HPDE6-E6E7 (cell line): ENCODE results near the gene PDF.
A peak's percentile ranks its signal among the peaks of the same experiment; 100 is the strongest.

Source experiments
- DNase-seq: peaks from one replicate; pipeline ENCODE4 v3.0.0; 2011; ENCODE audit warnings: missing footprints; ENCODE audit errors: extremely low spot score

The PDF gene

DNA sequence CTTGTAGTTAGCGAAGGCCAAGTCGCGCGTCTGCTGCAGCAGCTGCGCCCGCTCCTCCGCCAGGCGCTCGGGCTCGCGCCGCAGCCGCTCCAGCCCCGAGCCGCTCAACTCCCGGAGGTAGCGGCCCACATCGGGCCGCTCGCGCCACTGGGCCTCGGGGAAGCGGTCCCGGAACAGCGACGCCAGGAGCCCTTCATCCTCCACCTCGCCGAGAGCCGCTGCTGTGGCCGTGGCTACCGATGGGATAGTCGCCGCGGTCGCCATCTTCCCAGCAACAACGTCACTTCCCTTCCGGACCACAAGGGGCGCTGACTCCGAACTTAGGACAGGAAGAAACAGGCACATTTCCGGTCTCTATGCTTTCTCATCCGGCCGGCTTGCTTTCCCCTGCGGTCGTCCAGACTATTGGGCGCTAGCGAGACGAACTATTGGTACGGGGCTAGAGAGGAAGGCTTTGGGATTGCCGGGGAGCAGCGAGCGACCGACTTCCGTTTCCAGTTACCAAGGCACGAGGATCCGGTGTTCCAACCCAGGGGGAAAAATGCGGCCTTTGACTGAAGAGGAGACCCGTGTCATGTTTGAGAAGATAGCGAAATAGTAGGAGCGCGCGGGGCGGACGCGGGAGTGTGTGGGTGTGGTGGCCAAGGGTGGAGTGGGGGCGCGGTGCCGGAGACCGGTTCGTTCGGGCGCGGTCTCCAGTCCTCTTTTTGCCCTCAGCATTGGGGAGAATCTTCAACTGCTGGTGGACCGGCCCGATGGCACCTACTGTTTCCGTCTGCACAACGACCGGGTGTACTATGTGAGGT, 9.1 kb upstream of the PDF start, which contains the start of the genes COG8 and NIP7:
TSS of gene COG8 (minus strand) at position 276 of the 806 bp plus-strand sequence. CDS start at position 264, 12 bp downstream.
TSS of gene NIP7 (plus strand) at position 484 of the 806 bp plus-strand sequence. CDS start at position 542, 58 bp downstream.
- peak; percentile 98 for DNase-seq

DNA sequence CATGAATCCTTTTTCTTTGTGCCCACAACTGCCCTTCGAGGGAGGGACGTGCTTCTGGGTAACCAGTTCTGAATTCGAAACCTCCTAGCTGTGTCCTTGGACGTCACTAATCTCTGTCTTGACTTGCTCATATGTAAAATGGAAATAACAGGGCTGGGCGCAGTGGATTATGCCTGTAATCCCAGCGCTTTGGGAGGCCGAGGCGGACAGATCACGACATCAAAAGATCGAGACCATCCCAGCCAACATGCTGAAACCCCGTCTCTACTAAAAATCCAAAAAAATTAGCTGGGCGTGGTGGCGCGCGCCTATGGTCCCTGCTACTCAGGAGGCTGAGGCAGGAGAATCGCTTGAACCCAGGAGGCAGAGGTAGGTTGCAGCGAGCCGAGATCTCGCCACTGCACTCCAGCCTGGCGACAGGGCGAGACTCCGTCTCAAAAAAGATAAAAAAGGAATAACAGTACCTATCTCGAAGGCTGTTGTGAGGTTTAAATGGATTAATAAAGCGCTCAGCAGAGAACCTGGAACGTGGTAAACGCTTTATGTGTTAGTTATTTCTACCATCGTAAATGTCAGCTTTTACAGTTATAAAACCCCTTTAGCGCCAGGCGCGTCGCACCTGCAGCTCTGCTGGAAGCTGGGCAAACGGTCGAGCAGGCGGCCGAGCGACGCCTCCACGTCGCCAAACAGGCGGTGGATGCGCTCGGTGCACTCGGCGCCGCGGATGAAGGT, 8.3 kb upstream of the PDF start:
- DNase-seq = no peak

DNA sequence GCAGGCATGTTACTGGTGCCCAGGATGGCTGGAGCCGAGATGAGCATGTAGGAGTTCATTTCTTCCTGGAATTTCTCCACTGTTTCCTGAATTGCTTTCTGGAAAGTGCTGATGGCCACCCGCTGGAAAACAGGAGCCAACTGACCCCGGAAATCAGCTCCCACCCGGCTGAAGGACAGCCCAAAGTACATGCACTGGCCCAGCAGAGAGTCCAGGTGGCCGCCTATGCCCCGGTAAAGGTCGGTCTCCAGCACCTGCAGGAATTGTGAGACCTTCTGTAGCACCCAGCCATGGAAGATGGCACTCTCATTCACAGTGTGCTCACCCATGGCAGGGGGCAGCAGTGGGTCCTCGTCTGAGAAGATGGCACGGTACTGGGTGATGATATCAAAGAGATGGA, 4.3 kb upstream of the PDF start:
- DNase-seq = no peak

DNA sequence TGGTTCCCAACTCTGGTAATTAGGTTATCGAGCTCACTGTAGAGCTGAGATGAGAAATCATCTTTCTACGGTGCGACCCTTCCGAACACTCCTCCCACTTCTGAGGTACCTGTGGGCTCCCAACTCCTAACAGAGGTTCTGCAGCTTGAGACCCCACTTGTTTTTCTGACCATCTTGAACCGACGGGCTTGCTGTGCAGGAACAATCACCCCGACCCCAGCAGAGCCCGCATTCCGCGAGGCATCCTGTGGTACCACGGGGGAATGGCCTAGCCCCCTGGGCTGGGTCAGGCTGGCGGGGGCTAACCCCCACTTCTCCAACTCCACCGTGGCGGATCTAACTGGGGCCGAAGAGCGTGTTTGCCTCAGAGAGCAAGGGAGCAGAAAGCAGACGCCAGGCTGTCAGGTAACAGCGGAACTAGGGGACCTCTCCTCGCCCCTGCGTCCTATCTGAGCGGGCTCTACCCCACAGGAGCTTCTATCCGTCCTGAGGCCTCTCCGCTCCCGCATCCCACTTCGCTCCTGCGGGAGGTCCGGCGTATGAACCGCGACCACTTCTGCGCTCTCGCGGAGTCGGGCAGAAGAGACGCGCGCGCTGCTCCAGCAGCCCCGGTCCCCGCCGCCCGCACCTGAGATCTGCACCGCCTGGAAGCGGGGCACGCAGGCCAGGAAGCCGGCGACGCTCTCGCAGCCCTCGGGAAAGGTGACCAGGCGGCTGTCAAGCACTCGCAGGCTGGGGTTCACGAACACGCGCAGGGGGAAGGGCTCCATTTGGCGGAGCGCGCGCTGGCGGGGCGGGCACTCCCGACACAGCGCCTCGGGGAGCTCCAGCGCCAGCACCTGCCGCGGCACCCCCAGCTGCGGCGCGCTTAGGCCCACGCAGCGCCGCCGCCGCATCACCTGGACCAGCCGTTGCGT, 761 bp downstream of the PDF start:
- peak; percentile 46 for DNase-seq

DNA sequence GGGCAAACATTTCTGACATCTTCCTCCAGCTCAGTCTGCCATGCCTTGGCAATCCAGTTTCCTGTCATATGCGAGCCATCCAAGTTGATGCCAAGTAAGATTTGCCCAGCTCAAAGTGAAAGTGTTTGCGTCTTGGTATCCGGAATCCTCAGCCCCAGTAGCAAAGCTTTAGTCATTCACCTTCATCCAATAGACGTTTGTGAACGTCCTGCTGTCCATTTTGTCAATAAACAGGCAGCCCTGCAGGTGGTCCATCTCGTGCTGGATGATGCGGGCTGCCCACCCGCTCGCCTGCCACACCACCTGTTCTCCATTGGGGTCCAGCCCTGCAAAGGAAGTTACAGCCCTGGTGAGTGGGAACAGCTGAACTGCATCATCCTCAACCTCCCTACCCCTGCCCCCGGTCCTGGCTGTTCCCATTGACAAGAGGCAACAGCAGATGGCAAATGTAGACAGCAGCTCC, 1.5 kb downstream of the PDF start:
- peak; percentile 68 for DNase-seq

DNA sequence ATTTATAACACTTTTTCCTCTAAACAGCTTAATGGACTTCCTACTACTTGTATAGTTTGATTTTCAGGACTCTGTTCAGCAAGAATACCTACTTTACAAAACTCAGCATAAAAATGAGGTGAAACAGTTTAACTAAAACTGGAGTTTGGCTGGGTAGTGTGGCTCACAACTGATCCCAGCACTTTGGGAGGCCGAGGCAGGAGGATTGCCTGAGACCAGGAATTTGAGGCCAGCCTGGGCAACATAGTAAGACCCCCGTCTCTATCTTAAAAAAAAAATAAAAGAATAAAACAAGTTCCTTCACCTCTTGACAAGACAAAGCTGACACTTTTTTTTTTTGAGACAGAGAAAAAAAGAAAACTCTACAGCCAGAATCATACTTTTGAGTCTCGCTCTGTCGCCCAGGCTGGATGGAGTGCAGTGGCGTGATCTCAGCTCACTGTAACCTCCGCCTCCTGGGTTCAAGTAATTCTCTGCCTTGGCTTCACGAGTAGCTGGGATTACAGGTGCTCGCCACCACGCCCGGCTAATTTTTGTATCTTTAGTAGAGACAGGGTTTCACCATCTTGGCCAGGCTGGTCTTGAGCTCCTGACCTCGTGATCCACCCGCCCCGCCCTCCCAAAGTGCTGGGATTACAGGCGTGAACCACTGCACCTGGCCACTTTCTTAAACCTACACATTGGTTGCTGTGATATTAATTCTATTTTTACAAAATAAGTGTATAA, 2.6 kb downstream of the PDF start:
- DNase-seq = no peak

DNA sequence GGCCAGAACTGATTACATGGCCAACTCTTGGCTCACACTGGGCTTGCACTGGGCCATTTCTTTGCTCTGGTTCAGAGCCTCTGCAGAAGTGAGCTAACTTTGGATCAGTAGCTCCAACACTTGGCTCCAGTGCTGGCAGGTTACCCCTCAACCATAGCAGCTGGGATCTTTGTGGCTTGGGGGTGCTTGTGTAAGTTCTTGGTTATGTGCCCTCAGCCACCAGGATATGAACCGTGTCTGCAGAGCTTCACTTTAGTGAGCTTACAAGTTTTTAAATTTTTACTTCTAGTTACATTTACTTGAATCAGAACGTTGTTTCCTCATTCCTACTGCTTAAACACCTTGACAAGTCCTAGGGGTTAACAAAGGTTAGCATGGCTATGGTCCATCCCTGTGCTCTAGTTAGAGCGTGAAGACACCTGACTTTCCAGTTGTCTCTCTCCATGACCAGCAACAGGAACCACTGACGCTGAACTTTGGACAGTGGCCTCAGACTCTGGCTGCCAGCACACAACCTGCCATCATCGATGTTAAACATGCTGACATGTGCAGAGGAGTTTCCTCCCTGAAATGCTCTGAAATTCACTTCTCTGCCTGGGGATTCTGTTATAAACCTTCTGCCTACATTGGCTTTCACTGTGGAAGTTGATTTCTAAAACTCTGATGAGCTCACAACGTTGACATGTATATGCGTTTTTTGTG, 4.1 kb downstream of the PDF start:
- no peak for DNase-seq

DNA sequence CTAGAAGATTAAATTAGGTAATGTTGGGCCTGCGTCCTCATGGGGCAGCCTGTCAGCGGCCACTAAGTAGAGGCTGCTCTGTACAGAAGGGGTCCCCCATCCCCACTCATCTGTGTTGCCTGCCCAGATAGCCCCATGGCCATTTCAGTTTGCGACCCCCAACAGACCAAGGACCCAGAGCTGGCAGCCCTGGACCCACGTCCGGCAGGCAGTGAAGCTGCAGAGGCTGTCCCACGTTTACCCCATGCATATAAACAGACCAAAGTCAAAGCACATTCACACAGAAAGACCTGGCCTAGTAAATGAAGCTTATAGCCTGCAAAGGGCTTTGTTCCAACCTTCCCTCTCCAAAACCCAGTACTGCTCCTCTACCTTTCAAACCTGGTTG, 4.6 kb downstream of the PDF start:
- DNase-seq = no peak

DNA sequence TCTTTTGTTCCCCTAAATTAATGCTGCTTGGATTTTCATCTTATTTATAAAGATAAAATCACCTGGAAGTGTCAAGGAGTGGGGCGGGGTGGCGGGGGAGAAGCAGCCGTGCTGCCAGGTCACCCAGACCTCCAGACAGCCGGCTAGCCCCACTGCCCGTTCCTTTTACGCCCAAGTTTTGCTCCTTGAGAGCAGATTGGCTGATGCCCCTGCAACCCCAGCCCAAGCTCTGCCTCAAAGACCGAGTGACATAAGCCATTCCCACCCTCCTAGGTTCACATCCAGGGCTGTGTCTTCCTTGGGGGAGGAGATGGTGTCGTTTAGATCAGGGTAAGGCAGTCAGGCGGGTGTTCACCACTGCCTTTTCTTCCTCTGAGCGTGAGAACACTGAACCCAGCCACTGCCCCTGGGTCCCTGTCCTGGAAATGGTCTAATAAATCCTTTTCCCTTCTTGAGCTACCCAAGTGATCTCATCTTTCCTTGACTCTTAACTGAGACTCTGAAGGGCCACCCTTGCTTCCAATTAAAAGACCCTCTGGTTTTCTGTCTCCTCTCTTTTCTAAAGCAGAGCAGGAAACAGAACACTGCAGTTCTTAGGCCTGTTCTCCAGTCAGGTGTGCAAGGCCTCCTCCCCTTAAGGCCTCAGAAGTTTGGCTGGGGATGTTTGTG, 5.7 kb downstream of the PDF start:
- DNase-seq = no peak

DNA sequence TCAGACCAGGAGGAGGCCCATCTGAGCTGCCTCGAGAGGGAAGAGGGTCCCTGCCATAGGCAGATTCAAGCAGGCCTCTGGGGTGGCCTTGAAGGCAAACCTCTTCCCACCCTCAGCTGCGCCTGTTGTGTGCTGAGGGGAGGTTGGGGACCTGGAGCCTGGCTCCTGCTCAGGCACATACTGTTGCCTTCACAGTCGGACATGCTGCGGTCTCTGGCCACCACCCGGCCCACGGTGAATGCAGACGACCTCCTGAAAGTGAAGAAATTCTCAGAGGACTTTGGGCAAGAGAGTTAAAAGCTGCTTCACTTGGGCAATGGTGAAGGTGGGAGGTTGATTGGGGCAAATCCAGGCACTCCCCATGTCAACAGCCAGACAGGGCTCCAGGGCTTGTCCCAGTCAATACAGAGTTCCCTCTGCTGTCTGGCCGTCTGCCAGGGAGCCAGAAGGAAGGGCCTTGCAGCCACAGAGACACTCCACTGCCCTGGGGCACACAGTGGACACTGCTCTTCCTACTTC, 6.3 kb downstream of the PDF start:
- no peak for DNase-seq

DNA sequence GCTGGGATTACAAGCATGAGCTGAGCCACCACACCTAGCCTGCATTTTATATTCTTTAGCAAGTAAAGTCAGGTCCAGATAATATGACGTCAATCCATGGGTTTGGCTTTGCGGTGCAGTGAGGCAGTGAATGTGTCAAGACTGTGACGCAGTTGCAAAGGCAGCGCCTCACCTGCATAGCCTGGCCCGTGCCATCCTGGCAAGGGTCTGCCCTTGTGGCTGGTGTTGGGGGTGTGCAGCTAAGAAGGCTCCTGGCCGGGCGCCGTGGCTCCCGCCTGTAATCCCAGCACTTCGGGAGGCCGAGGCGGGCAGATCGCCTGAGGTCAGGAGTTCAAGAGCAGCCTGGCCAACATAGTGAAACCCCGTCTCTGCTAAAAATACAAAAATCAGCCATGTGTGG, 7.0 kb downstream of the PDF start:
- no peak for DNase-seq

DNA sequence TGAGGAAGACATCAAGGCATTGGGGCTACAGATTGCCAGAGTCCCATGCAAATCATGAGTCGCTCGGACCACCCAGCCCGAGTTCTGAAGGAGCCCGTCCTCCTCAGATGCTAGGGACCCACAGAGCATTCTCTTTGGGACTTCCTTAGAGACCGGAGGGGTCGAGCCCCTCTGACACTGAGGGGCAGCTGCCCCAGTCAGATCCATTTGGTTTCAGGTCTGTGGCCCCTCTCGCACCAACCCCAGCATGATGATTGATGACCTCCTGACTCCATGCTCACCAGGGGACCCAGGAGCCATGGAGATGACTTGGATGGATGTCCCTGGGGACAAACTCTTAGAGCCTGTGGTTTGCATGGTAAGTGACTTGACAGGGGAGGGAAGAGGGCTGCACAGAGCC, 8.0 kb downstream of the PDF start:
- no peak for DNase-seq

DNA sequence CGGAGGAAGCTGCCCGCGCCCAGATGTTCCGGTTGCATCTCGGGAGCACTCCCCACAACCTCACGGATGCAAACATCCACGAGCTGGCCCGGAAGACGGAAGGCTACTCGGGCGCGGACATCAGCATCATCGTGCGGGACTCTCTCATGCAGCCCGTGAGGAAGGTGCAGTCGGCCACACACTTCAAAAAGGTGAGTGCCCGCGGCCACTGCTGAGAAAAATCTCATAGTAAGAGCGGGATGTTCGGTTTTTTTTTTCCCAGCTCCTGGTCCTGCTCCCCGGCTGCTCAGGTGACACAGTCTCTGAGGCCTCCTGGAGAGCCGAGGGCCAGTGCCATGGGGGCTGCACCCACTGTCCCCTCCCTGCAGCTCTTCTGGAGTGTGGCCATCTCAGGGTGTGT, 9.3 kb downstream of the PDF start:
- DNase-seq = no peak

DNA sequence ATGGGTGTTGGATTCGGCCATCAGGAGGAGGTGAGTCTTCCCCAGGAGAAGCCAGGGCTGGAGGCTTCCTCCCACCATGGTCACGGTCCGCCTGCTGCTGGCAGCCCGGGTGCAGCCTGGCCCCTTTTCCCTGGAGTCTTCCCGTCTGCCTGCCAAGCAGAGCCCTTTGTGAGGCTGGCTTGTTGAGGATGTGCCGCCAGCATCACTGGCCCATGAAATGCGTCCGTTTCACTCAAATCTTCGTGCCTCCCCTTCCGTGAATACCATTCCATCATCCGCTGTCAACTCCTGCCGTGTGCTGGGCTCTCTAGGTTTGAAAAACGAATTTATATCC, 9.7 kb downstream of the PDF start:
- DNase-seq = no peak

DNA sequence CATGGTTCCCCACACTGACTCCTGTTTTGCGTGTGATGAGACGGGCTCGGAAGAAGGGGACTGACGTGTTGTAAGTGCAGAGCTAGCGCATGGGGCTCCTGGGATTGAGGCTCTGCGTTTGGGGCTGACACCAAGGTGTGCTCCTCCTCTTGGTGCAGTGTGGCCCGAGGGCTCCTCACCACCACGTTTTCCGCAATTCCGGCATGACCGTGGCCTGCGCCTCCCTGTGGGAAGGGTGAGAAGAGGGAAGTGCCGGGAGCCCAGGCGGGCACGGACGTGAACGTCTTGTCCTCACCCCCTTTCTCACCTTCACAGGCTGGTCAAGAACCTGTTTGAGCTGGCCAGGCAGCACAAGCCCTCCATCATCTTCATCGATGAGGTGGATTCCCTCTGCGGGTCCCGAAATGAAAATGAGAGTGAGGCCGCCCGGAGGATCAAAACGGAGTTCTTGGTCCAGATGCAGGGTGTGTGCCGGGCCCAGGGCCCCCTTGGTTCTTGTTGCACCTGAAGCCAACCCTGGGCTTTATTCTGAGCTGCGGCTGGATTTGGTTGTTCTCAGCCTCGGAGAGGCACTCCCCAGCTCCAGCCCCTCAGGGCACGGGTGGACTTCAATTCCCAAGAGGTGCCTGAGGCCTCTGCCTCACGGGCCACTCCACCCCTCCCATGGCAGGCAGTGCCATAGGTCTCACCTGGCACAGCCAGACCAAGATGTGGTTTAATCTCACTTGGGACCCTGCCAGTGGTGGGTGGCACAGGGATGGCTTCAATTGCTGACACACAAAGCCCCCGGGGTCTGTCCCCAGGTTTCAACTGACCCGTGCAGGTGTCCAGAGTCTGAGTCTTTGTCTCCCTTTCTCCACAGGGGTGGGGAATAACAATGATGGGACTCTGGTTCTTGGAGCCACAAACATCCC, 10.3 kb downstream of the PDF start:
- no peak for DNase-seq

DNA sequence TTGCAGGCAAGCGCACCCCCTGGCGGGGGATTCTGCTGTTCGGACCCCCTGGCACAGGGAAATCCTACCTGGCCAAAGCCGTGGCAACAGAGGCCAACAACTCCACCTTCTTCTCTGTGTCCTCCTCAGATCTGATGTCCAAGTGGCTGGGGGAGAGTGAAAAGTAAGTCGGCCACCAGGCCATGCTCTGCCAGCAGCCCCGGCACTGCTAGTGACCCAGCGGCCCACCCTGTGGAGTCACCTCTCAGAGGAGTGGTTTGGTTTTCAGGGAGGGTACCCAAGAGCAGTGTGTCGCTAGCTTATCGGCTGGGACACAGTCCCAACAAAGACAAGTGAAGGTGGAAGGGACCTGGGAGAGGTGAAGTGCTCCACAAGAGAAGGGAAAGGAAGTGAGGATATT, 11.0 kb downstream of the PDF start:
- no peak for DNase-seq

DNA sequence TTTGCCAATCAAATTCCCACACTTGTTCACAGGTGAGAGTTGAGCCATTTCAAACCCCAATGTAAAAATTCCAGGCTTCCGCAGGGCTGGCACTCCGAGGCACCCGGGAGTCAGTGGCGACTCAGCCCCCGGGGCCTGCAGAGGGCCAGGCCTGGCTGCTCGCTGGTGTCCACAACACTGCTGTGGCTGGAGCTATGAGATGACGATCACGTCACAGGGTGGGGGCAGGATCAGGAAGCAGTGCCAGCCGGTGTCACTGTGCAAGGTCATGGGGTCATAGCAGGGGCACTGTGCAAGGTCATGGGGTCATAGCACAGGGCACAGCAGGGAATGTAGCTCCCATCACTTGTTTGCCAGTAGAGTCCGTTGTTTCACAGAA, 11.5 kb downstream of the PDF start:
- no peak for DNase-seq

DNA sequence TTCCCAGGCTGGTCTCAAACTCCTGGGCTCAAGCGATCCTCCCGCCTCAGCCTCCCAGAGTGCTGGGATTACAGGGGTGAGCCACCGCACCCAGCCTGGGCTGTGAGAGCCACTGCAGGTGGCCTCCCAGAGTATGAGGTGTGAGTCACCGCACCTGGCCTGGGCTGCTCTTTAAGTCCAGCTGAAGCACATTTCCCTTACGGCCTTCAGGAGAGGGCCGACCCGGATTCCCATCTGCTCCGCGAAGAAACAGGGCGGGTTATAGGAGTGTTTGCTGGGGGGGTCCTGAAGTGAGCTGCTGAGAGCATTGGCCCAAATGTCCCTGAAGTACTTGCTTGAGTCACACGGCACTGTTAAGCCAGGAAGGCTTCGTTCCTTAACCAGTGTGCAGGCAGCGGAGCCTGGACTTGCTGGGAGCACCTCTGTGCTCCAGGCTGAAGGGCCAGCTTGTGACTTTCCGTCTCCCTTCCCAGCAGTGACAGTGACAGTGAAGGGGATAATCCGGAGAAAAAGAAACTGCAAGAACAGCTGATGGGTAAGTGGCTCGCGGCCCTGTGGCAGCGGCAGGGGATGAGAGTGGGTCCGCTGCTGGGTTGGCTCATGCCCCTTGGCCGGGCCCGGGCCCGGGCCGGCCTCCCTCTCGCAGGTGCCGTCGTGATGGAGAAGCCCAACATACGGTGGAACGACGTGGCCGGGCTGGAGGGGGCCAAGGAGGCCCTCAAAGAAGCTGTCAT, 12.0 kb downstream of the PDF start:
- DNase-seq = no peak
